Mesothelial cell of epicardium (in vitro differentiated cells): Measurements from ENCODE around the gene ACVR1. TPM values are rescaled to one million over a fixed set of nuclear protein-coding genes. Genes with fewer than 3 reads are reported as not detected.

Experiments
- DNase-seq, 2 experiments: peaks; one replicate each; pipeline ENCODE4 v3.0.0; 2021; ENCODE audit warnings: low spot score in 2 of 2; ENCODE audit not compliant: unreplicated experiment in 2 of 2
- H3K27ac Mint-ChIP-seq: 2 replicates; pipeline ENCODE4 v1.8.0; 2021; ENCODE audit warnings: mixed read lengths
- H3K27me3 Mint-ChIP-seq: 2 replicates; pipeline ENCODE4 v1.8.0; 2021; ENCODE audit warnings: low read depth, mixed read lengths
- H3K36me3 Mint-ChIP-seq: 2 replicates; pipeline ENCODE4 v1.8.0; 2021; ENCODE audit warnings: mixed read lengths
- H3K4me1 Mint-ChIP-seq: 2 replicates; pipeline ENCODE4 v1.8.0; 2021; ENCODE audit warnings: mixed read lengths
- H3K4me3 Mint-ChIP-seq: 2 replicates; pipeline ENCODE4 v1.8.0; 2021; ENCODE audit warnings: mild to moderate bottlenecking, moderate library complexity, mixed read lengths
- H3K9me3 Mint-ChIP-seq: 2 replicates; pipeline ENCODE4 v1.8.0; 2021; ENCODE audit warnings: mixed read lengths
- CTCF ChIP-seq: fragments of 200-600 bp; sonication (generic); IDR thresholded peaks from one replicate; pipeline ENCODE4 v1.5.0; 2021; ENCODE audit warnings: antibody characterized with exemption; ENCODE audit not compliant: unreplicated experiment
- total RNA-seq: library from RNA; stranded (reverse); gene quantifications from 3 replicates; pipeline ENCODE4 v1.2.1, GENCODE V29; 2021

ACVR1 gene
- total RNA-seq, 1 donor from 2014 or later, result 27.5 TPM

- H3K36me3 Mint-ChIP-seq, result peaks cover 3% of the 10 kb centered on the region
- no peaks in the 10 kb centered on the region for H3K4me1 Mint-ChIP-seq
- no peak for DNase-seq
- no peaks in the 10 kb centered on the region for H3K27me3 Mint-ChIP-seq
- TF ChIP-seq CTCF, result no peak
- peaks cover 16% of the 10 kb centered on the region for H3K9me3 Mint-ChIP-seq
- no peak overlapping the region for H3K4me3 Mint-ChIP-seq
- H3K27ac Mint-ChIP-seq, result no peak overlapping the region
Measured at GRCh38 chr2:157696036-157696435, 180.1 kb downstream of the ACVR1 start.

GRCh38 chr2:157692768-157693167, 183.4 kb downstream of the ACVR1 start:
- H3K9me3 Mint-ChIP-seq, result peaks cover 24% of the 10 kb centered on the region
- H3K27ac Mint-ChIP-seq, result no peak overlapping the region
- DNase-seq, result no peak
- no peaks in the 10 kb centered on the region for H3K36me3 Mint-ChIP-seq
- no peak overlapping the region for H3K4me3 Mint-ChIP-seq
- H3K4me1 Mint-ChIP-seq, result no peaks in the 10 kb centered on the region
- no peak for TF ChIP-seq CTCF
- H3K27me3 Mint-ChIP-seq, result no peaks in the 10 kb centered on the region

DNA sequence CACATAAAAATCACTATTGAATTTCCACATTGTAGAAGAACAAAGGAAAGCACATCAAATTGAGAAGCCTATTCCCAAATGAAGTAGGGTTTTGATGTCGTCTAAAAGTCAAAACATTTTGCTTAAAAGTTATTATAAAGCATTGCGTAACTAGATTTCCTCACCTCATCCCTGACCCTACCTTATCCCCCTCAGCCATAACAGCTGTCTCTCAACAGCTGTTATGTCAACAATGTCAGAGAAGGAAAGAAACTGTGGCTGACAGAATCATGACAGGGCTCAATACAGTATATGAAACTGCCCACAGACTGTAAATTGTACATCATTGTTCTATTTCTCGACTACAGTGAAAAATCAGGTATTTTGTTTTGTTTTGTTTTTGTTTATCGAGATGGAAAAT, 184.4 kb downstream of the ACVR1 start:
- H3K27me3 Mint-ChIP-seq, result no peaks in the 10 kb centered on the region
- H3K9me3 Mint-ChIP-seq, result peaks cover 29% of the 10 kb centered on the region
- no peaks in the 10 kb centered on the region for H3K4me1 Mint-ChIP-seq
- TF ChIP-seq CTCF, result no peak
- no peak overlapping the region for H3K4me3 Mint-ChIP-seq
- no peak overlapping the region for H3K27ac Mint-ChIP-seq
- no peak for DNase-seq
- no peaks in the 10 kb centered on the region for H3K36me3 Mint-ChIP-seq

DNA sequence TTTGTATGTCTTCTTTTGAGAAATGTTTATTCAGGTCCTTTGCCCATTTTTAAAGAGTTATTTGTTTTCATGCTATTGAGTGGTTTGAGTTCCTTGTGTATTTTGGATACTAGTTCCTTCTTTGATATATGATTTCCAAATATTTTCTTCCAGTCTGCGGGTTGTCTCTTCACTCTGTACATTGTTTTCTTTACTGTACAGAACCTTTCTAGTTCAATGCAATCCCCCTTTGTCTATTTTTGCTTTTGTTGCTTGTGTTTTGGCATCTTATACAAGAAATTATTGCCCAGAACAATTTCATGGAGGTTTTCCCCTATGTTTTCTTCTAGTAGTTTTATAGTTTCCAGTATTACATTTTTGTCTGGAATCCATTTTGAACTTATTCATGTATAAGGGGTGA, 185.0 kb downstream of the ACVR1 start:
- Mint-ChIP-seq H3K36me3 (no peaks in the 10 kb centered on the region), H3K27ac (no peak overlapping the region), H3K4me3 (no peak overlapping the region), H3K9me3 (peaks cover 30% of the 10 kb centered on the region), H3K27me3 (no peaks in the 10 kb centered on the region), H3K4me1 (no peaks in the 10 kb centered on the region)
- TF ChIP-seq CTCF, result no peak
- no peak for DNase-seq

Other genes with a start within 250 kb of the ACVR1 start
- 0.13 to 0.18 TPM (median 0.14 TPM) in 3 replicates for gene ACVR1C, start 247.5 kb downstream of the ACVR1 start, total RNA-seq
- gene UPP2, start 225.5 kb upstream of the ACVR1 start, total RNA-seq, result not detected in 3 replicates